OCI-LY1 (cell line): ENCODE data around the gene SDHC.

ENCODE experiments used
- H2AFZ ChIP-seq: fragments of 200-600 bp; sonication (generic), shearing (Covaris generic); 2 replicates; pipeline ENCODE4 v1.6.0; 2014; ENCODE audit warnings: antibody characterized with exemption, mild to moderate bottlenecking, low read length
- H3F3A ChIP-seq: fragments of 200-600 bp; sonication (generic), shearing (Covaris generic); 2 replicates; pipeline ENCODE4 v1.6.0; 2014; ENCODE audit warnings: mild to moderate bottlenecking, antibody characterized with exemption, low read length, moderate library complexity; ENCODE audit not compliant: insufficient read depth
- H3K27ac ChIP-seq: fragments of 200-600 bp; sonication (generic); 2 replicates; pipeline ENCODE4 v1.5.1; 2014; ENCODE audit warnings: low read length, mixed run types, mild to moderate bottlenecking, low read depth; ENCODE audit not compliant: poor library complexity, severe bottlenecking
- H3K27me3 ChIP-seq: fragments of 200-600 bp; sonication (generic); 2 replicates; pipeline ENCODE4 v1.6.0; 2014; ENCODE audit warnings: antibody characterized with exemption, mild to moderate bottlenecking, low read length, moderate library complexity; ENCODE audit not compliant: insufficient read depth
- H3K36me3 ChIP-seq: fragments of 200-600 bp; sonication (generic); 2 replicates; pipeline ENCODE4 v1.6.1; 2014; ENCODE audit warnings: mild to moderate bottlenecking, antibody characterized with exemption, low read length, moderate library complexity, mixed read lengths; ENCODE audit not compliant: insufficient read depth
- H3K4me1 ChIP-seq: fragments of 200-600 bp; sonication (generic); 2 replicates; pipeline ENCODE4 v1.5.1; 2014; ENCODE audit warnings: mild to moderate bottlenecking, low read length, moderate library complexity; ENCODE audit not compliant: insufficient read depth, severe bottlenecking
- H3K4me2 ChIP-seq: fragments of 200-600 bp; sonication (generic), shearing (Covaris generic); 2 replicates; pipeline ENCODE4 v1.6.1; 2014; ENCODE audit warnings: low read length
- H3K4me3 ChIP-seq: fragments of 200-600 bp; sonication (generic); 2 replicates; pipeline ENCODE4 v1.5.1; 2014; ENCODE audit warnings: low read length, low read depth, mild to moderate bottlenecking, mixed read lengths; ENCODE audit not compliant: poor library complexity, severe bottlenecking
- H3K79me2 ChIP-seq: fragments of 200-600 bp; shearing (Covaris generic); 2 replicates; pipeline ENCODE4 v1.6.1; 2016; ENCODE audit warnings: mixed run types, low read length, mixed read lengths; ENCODE audit not compliant: insufficient read depth
- H3K9ac ChIP-seq: fragments of 200-600 bp; sonication (generic), shearing (Covaris generic); 2 replicates; pipeline ENCODE4 v1.6.1; 2014; ENCODE audit warnings: mild to moderate bottlenecking, low read length, mixed read lengths
- H3K9me2 ChIP-seq: fragments of 200-600 bp; sonication (generic), shearing (Covaris generic); 2 replicates; pipeline ENCODE4 v1.6.1; 2014; ENCODE audit warnings: low read depth, mild to moderate bottlenecking, low read length, mixed read lengths
- H3K9me3 ChIP-seq: fragments of 200-600 bp; shearing (Covaris generic); 2 replicates; pipeline ENCODE4 v1.6.1; 2014; ENCODE audit warnings: low read length, mixed read lengths
- H4K20me1 ChIP-seq: fragments of 200-600 bp; sonication (generic), shearing (Covaris generic); 2 replicates; pipeline ENCODE4 v1.6.0; 2016; ENCODE audit warnings: mild to moderate bottlenecking, low read length; ENCODE audit not compliant: insufficient read depth
- CTCF ChIP-seq: fragments of 200-600 bp; sonication (generic), shearing (Covaris generic); IDR thresholded peaks from 2 replicates; pipeline ENCODE4 v1.5.1; 2017; ENCODE audit warnings: mild to moderate bottlenecking, antibody characterized with exemption, low read length, moderate library complexity, mixed read lengths
- EZH2 ChIP-seq: fragments of 200-600 bp; sonication (generic), shearing (Covaris generic); IDR thresholded peaks from 2 replicates; pipeline ENCODE4 v1.8.0; 2017; ENCODE audit warnings: borderline replicate concordance, mixed run types, mild to moderate bottlenecking, antibody characterized with exemption, low read length, moderate library complexity, mixed read lengths

The SDHC gene

GRCh38 chr1:161274874-161275273 is 39.3 kb upstream of the SDHC start:
- H3K9me2 ChIP-seq = no peaks in the 10 kb centered on the region
- H3K79me2 ChIP-seq = no peaks in the 10 kb centered on the region
- H4K20me1 ChIP-seq = no peaks in the 10 kb centered on the region
- H3K9ac ChIP-seq = no peak overlapping the region
- H3K36me3 ChIP-seq = no peaks in the 10 kb centered on the region
- H3K27ac ChIP-seq = no peak overlapping the region
- 0 out of 2 replicates have a peak, but pooled peaks cover 6% of the 10 kb centered on the region for H3K27me3 ChIP-seq
- no peak overlapping the region for H2AFZ ChIP-seq
- TF ChIP-seq EZH2 = no peak
- TF ChIP-seq CTCF = no peak
- H3K4me3 ChIP-seq = no peak overlapping the region
- H3K9me3 ChIP-seq = no peaks in the 10 kb centered on the region
- H3K4me2 ChIP-seq = no peak overlapping the region
- no peaks in the 10 kb centered on the region for H3K4me1 ChIP-seq
- H3F3A ChIP-seq = no peaks in the 10 kb centered on the region

DNA sequence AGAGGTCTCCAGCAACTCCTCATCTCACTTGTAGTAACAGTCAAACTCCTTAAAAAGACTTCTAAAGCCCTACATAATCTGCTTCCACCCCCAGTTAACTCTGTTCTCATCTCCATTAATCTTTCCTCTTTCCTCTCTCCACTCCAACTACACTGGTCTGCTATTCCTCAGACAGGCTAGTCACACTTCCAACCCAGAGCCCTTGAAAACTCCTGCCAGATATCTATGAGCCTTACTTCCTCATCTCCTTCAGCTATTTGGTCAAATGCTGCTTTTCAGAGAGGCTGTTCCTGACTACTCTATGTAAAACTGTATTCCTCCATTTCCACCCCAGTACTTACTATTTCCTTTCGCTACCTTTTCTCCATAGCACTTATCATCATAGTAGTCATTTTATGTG is 31.2 kb upstream of the SDHC start:
- Histone ChIP-seq H3K36me3 (no peaks in the 10 kb centered on the region), H3K27me3 (peaks cover 4% of the 10 kb centered on the region; the same call in 1 of the 2 replicates), H3K9ac (no peak overlapping the region), H3K79me2 (no peaks in the 10 kb centered on the region), H3K9me3 (no peaks in the 10 kb centered on the region), H3K27ac (no peak overlapping the region), H4K20me1 (no peaks in the 10 kb centered on the region), H3K4me2 (no peak overlapping the region), H2AFZ (no peak overlapping the region), H3K4me1 (no peaks in the 10 kb centered on the region), H3F3A (no peaks in the 10 kb centered on the region), H3K4me3 (no peak overlapping the region), H3K9me2 (no peaks in the 10 kb centered on the region)
- TF ChIP-seq CTCF = no peak
- TF ChIP-seq EZH2 = no peak

- H2AFZ ChIP-seq = no peak overlapping the region
- no peak for TF ChIP-seq CTCF
- no peak for TF ChIP-seq EZH2
These were observed 29.1 kb upstream of the SDHC start for GRCh38 chr1:161285113-161285512.

More at GRCh38 chr1:161285113-161285512, 29.1 kb upstream of the SDHC start:
- Histone ChIP-seq H3K27me3 (peaks cover 4% of the 10 kb centered on the region; the same call in 1 of the 2 replicates), H3K9me3 (no peaks in the 10 kb centered on the region), H4K20me1 (no peaks in the 10 kb centered on the region), H3K79me2 (no peaks in the 10 kb centered on the region), H3K4me2 (no peak overlapping the region), H3K27ac (no peak overlapping the region), H3K4me1 (no peaks in the 10 kb centered on the region), H3K4me3 (no peak overlapping the region), H3K9ac (no peak overlapping the region), H3K36me3 (no peaks in the 10 kb centered on the region), H3K9me2 (no peaks in the 10 kb centered on the region), H3F3A (no peaks in the 10 kb centered on the region)
